Transverse colon (tissue), 4 donors: ENCODE measurements around the gene NKX2-3.

Source experiments
- POLR2AphosphoS5 ChIP-seq, 3 donors: sonication (generic); formaldehyde crosslinking; IDR thresholded peaks; one replicate each; pipeline ENCODE4 v1.6.1; 2016; ENCODE audit warnings: antibody characterized with exemption in 3 of 3
- TF ChIP-seq, protein P1 (sequence below), 5 experiments: fragments of 200-600 bp in 3 of 5; fragments of 450-650 bp in 2 of 5; sonication (generic) in 3 of 5; IDR thresholded peaks; 1 replicate in 2 of 5; 2 replicates in 3 of 5; pipeline ENCODE4 v1.5.1; 2016 to 2017; ENCODE audit warnings: antibody characterized with exemption in 5 of 5, inconsistent platforms in 3 of 5, mild to moderate bottlenecking in 2 of 5, moderate library complexity in 1 of 5

DNA sequence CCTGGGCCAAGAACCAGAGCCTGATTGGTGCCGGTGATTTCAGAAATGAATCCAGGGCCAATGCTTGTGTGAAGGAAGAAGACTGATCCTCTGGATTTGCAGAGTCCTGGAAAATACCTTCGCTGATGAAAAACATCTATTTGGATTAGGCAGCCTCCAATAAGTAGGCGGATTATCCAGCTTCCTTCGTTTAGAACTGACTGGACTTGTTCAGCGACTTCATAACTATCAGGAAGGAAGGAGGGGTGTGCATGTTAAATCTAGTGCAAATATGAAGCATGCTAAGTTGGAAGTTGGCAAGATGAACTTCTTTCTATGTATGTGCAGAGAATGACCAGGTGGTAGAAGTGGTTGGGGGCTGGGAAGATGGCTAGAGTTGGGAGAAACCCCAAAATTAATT lies 41.0 kb downstream of the NKX2-3 start:
- TF ChIP-seq POLR2AphosphoS5 (IDR thresholded peaks at IDR 0.05) = no peak
- TF ChIP-seq, protein P1, sequence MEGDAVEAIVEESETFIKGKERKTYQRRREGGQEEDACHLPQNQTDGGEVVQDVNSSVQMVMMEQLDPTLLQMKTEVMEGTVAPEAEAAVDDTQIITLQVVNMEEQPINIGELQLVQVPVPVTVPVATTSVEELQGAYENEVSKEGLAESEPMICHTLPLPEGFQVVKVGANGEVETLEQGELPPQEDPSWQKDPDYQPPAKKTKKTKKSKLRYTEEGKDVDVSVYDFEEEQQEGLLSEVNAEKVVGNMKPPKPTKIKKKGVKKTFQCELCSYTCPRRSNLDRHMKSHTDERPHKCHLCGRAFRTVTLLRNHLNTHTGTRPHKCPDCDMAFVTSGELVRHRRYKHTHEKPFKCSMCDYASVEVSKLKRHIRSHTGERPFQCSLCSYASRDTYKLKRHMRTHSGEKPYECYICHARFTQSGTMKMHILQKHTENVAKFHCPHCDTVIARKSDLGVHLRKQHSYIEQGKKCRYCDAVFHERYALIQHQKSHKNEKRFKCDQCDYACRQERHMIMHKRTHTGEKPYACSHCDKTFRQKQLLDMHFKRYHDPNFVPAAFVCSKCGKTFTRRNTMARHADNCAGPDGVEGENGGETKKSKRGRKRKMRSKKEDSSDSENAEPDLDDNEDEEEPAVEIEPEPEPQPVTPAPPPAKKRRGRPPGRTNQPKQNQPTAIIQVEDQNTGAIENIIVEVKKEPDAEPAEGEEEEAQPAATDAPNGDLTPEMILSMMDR (IDR thresholded peaks at IDR 0.05) = no peak
